ENCODE results near the gene GRIN3B.

Gene GRIN3B

GRCh38 chr19:1037621-1038064, 37.4 kb downstream of the GRIN3B start:
- H3K27ac ChIP-seq (ENCODE audit: low read depth, low read length): no peak overlapping the region
- H3K9ac ChIP-seq (ENCODE audit: low read length): no peak overlapping the region
- H3K4ac ChIP-seq (ENCODE audit: low read depth, low read length): no peak overlapping the region
- H3K27me3 ChIP-seq (ENCODE audit: insufficient read depth, low read length, poor library complexity): no peaks in the 10 kb centered on the region
- no peak overlapping the region for H3K23ac ChIP-seq (ENCODE audit: low read length)
- no peak overlapping the region for H3K56ac ChIP-seq (ENCODE audit: low read length)
- H4K8ac ChIP-seq (ENCODE audit: low read depth, low read length): no peak overlapping the region
- no peak overlapping the region for H4K5ac ChIP-seq (ENCODE audit: low read length)
- no peak overlapping the region for H3K4me3 ChIP-seq (ENCODE audit: low read length)
- H3K79me1 ChIP-seq (ENCODE audit: low read length): no peaks in the 10 kb centered on the region
- H3K4me1 ChIP-seq (ENCODE audit: control insufficient read depth, low read depth, low read length): peaks cover 4% of the 10 kb centered on the region
- H2BK120ac ChIP-seq (ENCODE audit: low read depth, low read length): no peak overlapping the region
- no peak overlapping the region for H3K4me2 ChIP-seq (ENCODE audit: low read length)
- DNase-seq: no peak
- H2AK5ac ChIP-seq (ENCODE audit: low read length): no peak overlapping the region
- H2BK5ac ChIP-seq (ENCODE audit: low read length): no peak overlapping the region
- no CpG with 5 or more reads among the region's 22 CpGs for WGBS (ENCODE audit: extremely low coverage, insufficient coverage, low lambda C conversion rate)
- H2BK15ac ChIP-seq (replicated peaks; ENCODE audit: low read depth): no peak overlapping the region
- peaks cover 5% of the 10 kb centered on the region for H3K36me3 ChIP-seq (ENCODE audit: control insufficient read depth, insufficient read depth, low read length)
- no peak overlapping the region for H3K18ac ChIP-seq (ENCODE audit: low read length)
- no peaks in the 10 kb centered on the region for H3K79me2 ChIP-seq (ENCODE audit: control insufficient read depth, insufficient read depth, low read length)

- H2BK15ac ChIP-seq (replicated peaks; ENCODE audit: low read depth): no peak overlapping the region
- DNase-seq: no peak
- no peak overlapping the region for H2AK5ac ChIP-seq (ENCODE audit: low read length)
- H3K27me3 ChIP-seq (ENCODE audit: insufficient read depth, low read length, poor library complexity): no peaks in the 10 kb centered on the region
- H3K4ac ChIP-seq (ENCODE audit: low read depth, low read length): no peak overlapping the region
- H3K79me2 ChIP-seq (ENCODE audit: control insufficient read depth, insufficient read depth, low read length): no peaks in the 10 kb centered on the region
- H2BK120ac ChIP-seq (ENCODE audit: low read depth, low read length): no peak overlapping the region
- H2BK5ac ChIP-seq (ENCODE audit: low read length): no peak overlapping the region
- peak overlapping the region; percentile 37 for H3K4me2 ChIP-seq (ENCODE audit: low read length)
- H4K8ac ChIP-seq (ENCODE audit: low read depth, low read length): no peak overlapping the region
- no CpG with 5 or more reads among the region's 22 CpGs for WGBS (ENCODE audit: extremely low coverage, insufficient coverage, low lambda C conversion rate)
- H3K27ac ChIP-seq (ENCODE audit: low read depth, low read length): no peak overlapping the region
- no peak overlapping the region for H3K18ac ChIP-seq (ENCODE audit: low read length)
- peaks cover 5% of the 10 kb centered on the region for H3K36me3 ChIP-seq (ENCODE audit: control insufficient read depth, insufficient read depth, low read length)
- peak overlapping the region; percentile 67 for H3K9ac ChIP-seq (ENCODE audit: low read length)
- peaks cover 4% of the 10 kb centered on the region for H3K4me1 ChIP-seq (ENCODE audit: control insufficient read depth, low read depth, low read length)
- H3K79me1 ChIP-seq (ENCODE audit: low read length): no peaks in the 10 kb centered on the region
- no peak overlapping the region for H3K23ac ChIP-seq (ENCODE audit: low read length)
- H4K5ac ChIP-seq (ENCODE audit: low read length): no peak overlapping the region
- H3K4me3 ChIP-seq (ENCODE audit: low read length): no peak overlapping the region
- H3K56ac ChIP-seq (ENCODE audit: low read length): peak overlapping the region; percentile 73
Observed at GRCh38 chr19:1038978-1039645, 38.9 kb downstream of the GRIN3B start.

GRCh38 chr19:1039646-1040475, 39.6 kb downstream of the GRIN3B start, which contains the start of gene ABCA7:
Gene ABCA7, plus strand, starts transcription at chr19:1040107. Its CDS starts 1,255 bp downstream, at chr19:1041362.
- Histone ChIP-seq H3K4me2 (ENCODE audit: low read length) (peak within 1 kb of the TSS; percentile 37), H3K27ac (ENCODE audit: low read depth, low read length) (no peak within 1 kb of the TSS), H3K4me3 (ENCODE audit: low read length) (peak within 1 kb of the TSS; percentile 59), H3K9ac (ENCODE audit: low read length) (peak within 1 kb of the TSS; percentile 76), H2BK5ac (ENCODE audit: low read length) (no peak within 1 kb of the TSS), H2BK15ac (replicated peaks; ENCODE audit: low read depth) (no peak within 1 kb of the TSS), H3K23ac (ENCODE audit: low read length) (no peak within 1 kb of the TSS), H3K56ac (ENCODE audit: low read length) (peak within 1 kb of the TSS; percentile 73), H4K5ac (ENCODE audit: low read length) (no peak within 1 kb of the TSS), H2BK120ac (ENCODE audit: low read depth, low read length) (no peak within 1 kb of the TSS), H3K4ac (ENCODE audit: low read depth, low read length) (no peak within 1 kb of the TSS), H3K36me3 (ENCODE audit: control insufficient read depth, insufficient read depth, low read length) (peaks cover 5% of the 10 kb centered on the region), H3K27me3 (ENCODE audit: insufficient read depth, low read length, poor library complexity) (no peaks in the 10 kb centered on the region), H3K4me1 (ENCODE audit: control insufficient read depth, low read depth, low read length) (peaks cover 4% of the 10 kb centered on the region), H3K79me2 (ENCODE audit: control insufficient read depth, insufficient read depth, low read length) (no peaks in the 10 kb centered on the region), H3K79me1 (ENCODE audit: low read length) (no peaks in the 10 kb centered on the region), H4K8ac (ENCODE audit: low read depth, low read length) (no peak within 1 kb of the TSS), H2AK5ac (ENCODE audit: low read length) (peak within 1 kb of the TSS; percentile 58), H3K18ac (ENCODE audit: low read length) (no peak within 1 kb of the TSS)
- DNase-seq: peak; percentile 99
- WGBS (ENCODE audit: extremely low coverage, insufficient coverage, low lambda C conversion rate): no CpG with 5 or more reads among the region's 56 CpGs

DNA sequence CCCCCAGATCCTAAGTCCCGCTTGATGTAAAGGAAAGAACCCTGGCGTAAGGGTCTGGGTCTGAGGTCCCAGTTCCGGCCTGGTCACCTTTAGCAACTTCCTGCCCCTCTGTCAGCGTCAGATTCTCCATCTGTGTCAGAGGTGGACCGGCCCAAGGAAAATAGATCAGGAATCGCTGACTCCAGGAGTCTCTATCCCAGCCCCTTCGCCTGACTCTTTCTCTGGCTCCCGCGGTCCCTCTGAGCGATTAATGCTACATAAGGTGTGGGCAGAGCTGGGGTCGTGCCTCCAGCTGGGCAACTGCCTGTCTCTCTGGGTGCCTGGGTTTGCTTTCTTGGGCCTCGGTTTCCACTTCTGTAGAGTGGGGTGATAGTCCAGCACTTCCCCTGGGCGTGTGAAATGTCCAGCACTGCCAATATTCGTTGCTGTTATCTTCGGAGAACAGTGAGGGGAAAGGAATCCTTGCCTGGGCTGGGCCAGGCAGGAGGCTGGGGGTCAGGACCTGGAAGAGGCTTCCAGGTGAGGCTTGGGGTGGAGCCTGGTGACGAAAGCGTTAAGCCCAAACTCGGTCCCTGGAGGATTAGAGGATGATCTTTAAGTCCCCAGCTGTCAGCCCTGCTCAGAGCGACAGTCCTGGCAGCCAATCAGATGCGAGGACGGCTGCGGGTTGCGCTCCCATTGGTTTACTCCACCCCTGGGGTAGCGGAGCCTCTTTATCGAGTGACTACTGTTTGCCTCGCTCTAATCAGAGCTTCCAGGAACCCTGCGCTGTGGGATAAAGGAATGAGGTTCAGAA, 40.5 kb downstream of the GRIN3B start:
- no peak overlapping the region for H2BK120ac ChIP-seq (ENCODE audit: low read depth, low read length)
- no peak overlapping the region for H4K8ac ChIP-seq (ENCODE audit: low read depth, low read length)
- no peaks in the 10 kb centered on the region for H3K27me3 ChIP-seq (ENCODE audit: insufficient read depth, low read length, poor library complexity)
- no peaks in the 10 kb centered on the region for H3K79me2 ChIP-seq (ENCODE audit: control insufficient read depth, insufficient read depth, low read length)
- H2AK5ac ChIP-seq (ENCODE audit: low read length): peak overlapping the region; percentile 58
- peak overlapping the region; percentile 76 for H3K9ac ChIP-seq (ENCODE audit: low read length)
- no peak overlapping the region for H3K18ac ChIP-seq (ENCODE audit: low read length)
- peak; percentile 99 for DNase-seq
- H3K79me1 ChIP-seq (ENCODE audit: low read length): no peaks in the 10 kb centered on the region
- no peak overlapping the region for H2BK5ac ChIP-seq (ENCODE audit: low read length)
- peak overlapping the region; percentile 47 for H3K4me2 ChIP-seq (ENCODE audit: low read length)
- peak overlapping the region; percentile 59 for H3K4me3 ChIP-seq (ENCODE audit: low read length)
- H3K23ac ChIP-seq (ENCODE audit: low read length): no peak overlapping the region
- no peak overlapping the region for H3K27ac ChIP-seq (ENCODE audit: low read depth, low read length)
- no CpG with 5 or more reads among the region's 27 CpGs for WGBS (ENCODE audit: extremely low coverage, insufficient coverage, low lambda C conversion rate)
- H4K5ac ChIP-seq (ENCODE audit: low read length): no peak overlapping the region
- H3K36me3 ChIP-seq (ENCODE audit: control insufficient read depth, insufficient read depth, low read length): peaks cover 2% of the 10 kb centered on the region
- H3K4ac ChIP-seq (ENCODE audit: low read depth, low read length): no peak overlapping the region
- H2BK15ac ChIP-seq (replicated peaks; ENCODE audit: low read depth): no peak overlapping the region
- peak overlapping the region; percentile 75 for H3K56ac ChIP-seq (ENCODE audit: low read length)
- H3K4me1 ChIP-seq (ENCODE audit: control insufficient read depth, low read depth, low read length): peaks cover 4% of the 10 kb centered on the region

DNA sequence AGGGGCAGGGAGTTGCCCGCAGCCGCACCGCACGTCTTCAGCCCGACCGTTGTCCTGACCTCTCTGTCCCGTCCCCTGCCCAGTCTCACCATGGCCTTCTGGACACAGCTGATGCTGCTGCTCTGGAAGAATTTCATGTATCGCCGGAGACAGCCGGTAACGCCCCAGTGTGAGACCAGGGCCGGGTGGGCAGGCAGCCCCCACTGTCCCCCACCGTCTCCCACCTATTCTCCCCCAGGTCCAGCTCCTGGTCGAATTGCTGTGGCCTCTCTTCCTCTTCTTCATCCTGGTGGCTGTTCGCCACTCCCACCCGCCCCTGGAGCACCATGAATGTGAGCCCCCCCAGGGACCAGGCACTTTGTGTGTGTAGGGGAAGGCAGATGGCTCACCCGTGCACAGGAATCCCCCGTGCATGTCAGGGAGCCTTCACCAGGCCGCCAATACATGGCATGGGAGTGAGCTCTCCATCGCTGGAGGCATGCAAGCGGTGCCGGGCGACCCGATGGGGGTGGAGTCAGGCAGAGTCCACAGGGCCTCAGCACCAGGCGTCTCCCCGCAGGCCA, 41.1 kb downstream of the GRIN3B start:
- Histone ChIP-seq H4K5ac (ENCODE audit: low read length) (no peak overlapping the region), H4K8ac (ENCODE audit: low read depth, low read length) (no peak overlapping the region), H2BK5ac (ENCODE audit: low read length) (no peak overlapping the region), H3K4me2 (ENCODE audit: low read length) (peak overlapping the region; percentile 47), H3K36me3 (ENCODE audit: control insufficient read depth, insufficient read depth, low read length) (no peaks in the 10 kb centered on the region), H3K23ac (ENCODE audit: low read length) (no peak overlapping the region), H3K18ac (ENCODE audit: low read length) (no peak overlapping the region), H3K4me1 (ENCODE audit: control insufficient read depth, low read depth, low read length) (peaks cover 4% of the 10 kb centered on the region), H3K4ac (ENCODE audit: low read depth, low read length) (no peak overlapping the region), H3K27me3 (ENCODE audit: insufficient read depth, low read length, poor library complexity) (no peaks in the 10 kb centered on the region), H3K56ac (ENCODE audit: low read length) (peak overlapping the region; percentile 75), H3K79me1 (ENCODE audit: low read length) (no peaks in the 10 kb centered on the region), H2BK15ac (replicated peaks; ENCODE audit: low read depth) (no peak overlapping the region), H3K4me3 (ENCODE audit: low read length) (no peak overlapping the region), H3K79me2 (ENCODE audit: control insufficient read depth, insufficient read depth, low read length) (no peaks in the 10 kb centered on the region), H2BK120ac (ENCODE audit: low read depth, low read length) (no peak overlapping the region), H2AK5ac (ENCODE audit: low read length) (no peak overlapping the region), H3K9ac (ENCODE audit: low read length) (peak overlapping the region; percentile 46), H3K27ac (ENCODE audit: low read depth, low read length) (no peak overlapping the region)
- no CpG with 5 or more reads among the region's 26 CpGs for WGBS (ENCODE audit: extremely low coverage, insufficient coverage, low lambda C conversion rate)
- DNase-seq: no peak

Measured in mesendoderm (in vitro differentiated cells).